Cerebellar nuclear complex (tissue), 1 donor: ENCODE results near the gene DRC7.
"Not testable (repeated sequence)": the region's sequence is repeated elsewhere in the genome, so short reads cannot be mapped to it uniquely, and the experiment has no call there.

Experiments used
- DNase-seq, 2 experiments: peaks; one replicate each; lab custom pipeline; 2025; lab: John Stamatoyannopoulos, UW

The DRC7 gene

GRCh38 chr16:57693550-57693949 lies 1.1 kb upstream of the DRC7 start:
- DNase-seq = no peak

GRCh38 chr16:57694231-57694724 lies 328 bp upstream of the DRC7 start:
- no peak for DNase-seq

- no peak for DNase-seq
These were observed 1.1 kb downstream of the DRC7 start for GRCh38 chr16:57695680-57696069.

- no peak for DNase-seq
These were observed 1.6 kb downstream of the DRC7 start for GRCh38 chr16:57696240-57696639.

GRCh38 chr16:57697896-57698537 lies 3.4 kb downstream of the DRC7 start:
- DNase-seq = no peak

- DNase-seq = no peak
These were observed 4.3 kb downstream of the DRC7 start for GRCh38 chr16:57698812-57699405.

- DNase-seq = no peak
These were observed 4.9 kb downstream of the DRC7 start for GRCh38 chr16:57699481-57699880.

- no peak for DNase-seq
These were observed 5.3 kb downstream of the DRC7 start for GRCh38 chr16:57699899-57700298.

- DNase-seq = no peak
These were observed 6.4 kb downstream of the DRC7 start for GRCh38 chr16:57700781-57701551.

- no peak for DNase-seq
These were observed 7.3 kb downstream of the DRC7 start for GRCh38 chr16:57701759-57702371.

GRCh38 chr16:57703416-57704010 lies 8.9 kb downstream of the DRC7 start:
- DNase-seq = no peak

GRCh38 chr16:57704011-57704904 lies 9.7 kb downstream of the DRC7 start:
- DNase-seq = no peak

- no peak for DNase-seq
These were observed 10.6 kb downstream of the DRC7 start for GRCh38 chr16:57704905-57705852.

- DNase-seq = no peak
These were observed 12.1 kb downstream of the DRC7 start for GRCh38 chr16:57706717-57707116.

- DNase-seq = no peak
These were observed 12.7 kb downstream of the DRC7 start for GRCh38 chr16:57707331-57707730.

GRCh38 chr16:57708168-57708567 lies 13.6 kb downstream of the DRC7 start:
- no peak for DNase-seq

GRCh38 chr16:57709663-57710062 lies 15.1 kb downstream of the DRC7 start:
- DNase-seq = no peak

- no peak for DNase-seq
These were observed 16.7 kb downstream of the DRC7 start for GRCh38 chr16:57711346-57711745.

GRCh38 chr16:57711993-57712392 lies 17.4 kb downstream of the DRC7 start:
- no peak for DNase-seq

- DNase-seq = not testable (repeated sequence)
These were observed 18.0 kb downstream of the DRC7 start for GRCh38 chr16:57712569-57712968.
